Stimulated activated CD4-positive, alpha-beta T cell treated with anti-CD3 and anti-CD28 coated beads, Interleukin-15, amount 100 ng/mL, for 24 hours (primary cell): ENCODE data around the gene IL17D.
A peak's percentile ranks its signal among the peaks of the same experiment; 100 is the strongest.
"Not testable (repeated sequence)": the region's sequence is repeated elsewhere in the genome, so short reads cannot be mapped to it uniquely, and the experiment has no call there.

Source experiments
- DNase-seq: peaks from one replicate; pipeline ENCODE4 v3.0.0-alpha.2; 2020

The IL17D gene

GRCh38 chr13:20702915-20703779 lies at the start of gene IL17D:
Gene IL17D, plus strand, starts transcription at chr13:20703699. Its CDS starts 303 bp downstream, at chr13:20704002.
- peak; percentile 55 for DNase-seq

DNA sequence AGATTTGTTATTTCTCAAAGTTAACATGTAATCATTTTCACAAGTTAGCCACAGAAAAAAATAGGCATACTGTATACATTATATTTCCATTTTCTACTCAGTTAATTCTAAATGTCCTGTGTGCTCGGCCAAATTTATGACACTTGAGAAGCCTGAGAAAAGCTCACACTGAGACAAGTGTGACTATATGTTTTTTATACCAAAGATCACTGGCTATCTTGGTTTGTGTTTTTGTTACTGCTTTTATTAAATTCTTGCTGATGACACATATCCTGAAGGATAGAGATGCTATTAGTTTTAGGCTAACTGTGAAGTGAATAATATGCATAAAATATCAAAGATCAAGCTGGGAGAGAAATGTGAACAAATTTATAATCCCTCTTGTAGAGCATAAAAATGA lies 49.3 kb upstream of the IL17D start:
- no peak for DNase-seq

DNA sequence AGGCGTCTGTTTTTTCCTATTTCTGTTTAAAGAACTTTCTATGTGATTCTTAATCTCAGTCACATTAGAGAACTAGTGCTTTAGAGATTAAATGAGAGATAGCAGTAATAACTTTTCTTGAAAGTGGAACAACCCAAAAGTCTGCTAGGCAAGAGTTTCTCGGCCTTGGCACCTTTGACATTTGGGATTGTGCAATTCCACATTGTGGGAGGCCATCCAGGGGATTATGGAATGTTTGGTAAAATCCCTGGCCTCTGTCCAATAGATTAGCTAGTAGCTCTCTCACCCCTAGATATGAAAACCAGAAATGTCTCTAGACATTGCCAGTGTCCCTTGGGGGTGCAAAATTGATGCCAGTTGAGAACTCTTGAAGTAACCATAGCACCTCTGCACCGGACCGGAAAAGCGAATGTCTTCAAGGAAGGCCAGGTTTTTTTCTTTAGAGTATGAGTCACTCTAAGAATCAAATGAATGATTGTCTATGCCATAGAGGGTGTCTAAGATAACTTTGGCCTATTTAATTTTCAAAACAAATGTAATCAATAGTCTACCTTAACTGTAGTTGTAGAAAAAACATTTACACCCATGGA lies 45.0 kb upstream of the IL17D start:
- DNase-seq: no peak

DNA sequence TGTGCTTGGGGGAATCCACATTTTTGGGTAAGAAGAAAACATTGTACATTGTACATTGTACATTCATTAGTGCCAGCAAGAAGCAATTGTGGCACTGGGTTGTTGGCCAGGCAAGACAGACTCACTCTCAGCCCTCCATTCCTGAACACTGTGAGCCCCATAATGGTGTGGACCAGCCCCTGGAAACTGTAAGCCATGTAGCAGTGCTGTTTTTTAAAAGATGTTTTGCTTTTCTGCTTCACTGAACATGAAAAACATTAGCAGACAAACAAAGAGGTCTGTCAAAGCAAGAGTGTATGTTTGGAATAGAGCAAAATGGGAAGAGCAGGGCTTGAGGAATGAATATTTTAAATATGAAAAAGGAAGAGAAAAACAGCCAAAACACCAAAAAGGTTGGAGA lies 39.1 kb upstream of the IL17D start:
- DNase-seq: no peak

DNA sequence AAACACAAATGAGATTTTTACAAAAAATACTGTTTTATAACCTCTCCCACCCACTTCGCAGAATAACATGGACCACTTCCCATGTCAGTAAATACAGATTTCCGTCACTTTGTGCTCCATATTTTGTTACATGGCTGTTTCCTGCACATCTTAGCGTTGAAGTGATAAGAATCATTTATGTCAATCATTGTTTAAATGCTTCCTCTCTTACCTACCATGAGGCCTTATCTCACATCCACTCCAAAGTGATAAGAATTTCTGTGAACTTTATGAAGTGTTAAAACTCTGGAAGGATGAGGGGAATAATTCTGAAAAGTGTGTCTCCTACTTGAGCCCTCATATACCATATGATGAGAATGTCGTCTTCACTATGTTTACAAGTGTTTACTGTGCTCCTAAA lies 36.6 kb upstream of the IL17D start:
- no peak for DNase-seq

DNA sequence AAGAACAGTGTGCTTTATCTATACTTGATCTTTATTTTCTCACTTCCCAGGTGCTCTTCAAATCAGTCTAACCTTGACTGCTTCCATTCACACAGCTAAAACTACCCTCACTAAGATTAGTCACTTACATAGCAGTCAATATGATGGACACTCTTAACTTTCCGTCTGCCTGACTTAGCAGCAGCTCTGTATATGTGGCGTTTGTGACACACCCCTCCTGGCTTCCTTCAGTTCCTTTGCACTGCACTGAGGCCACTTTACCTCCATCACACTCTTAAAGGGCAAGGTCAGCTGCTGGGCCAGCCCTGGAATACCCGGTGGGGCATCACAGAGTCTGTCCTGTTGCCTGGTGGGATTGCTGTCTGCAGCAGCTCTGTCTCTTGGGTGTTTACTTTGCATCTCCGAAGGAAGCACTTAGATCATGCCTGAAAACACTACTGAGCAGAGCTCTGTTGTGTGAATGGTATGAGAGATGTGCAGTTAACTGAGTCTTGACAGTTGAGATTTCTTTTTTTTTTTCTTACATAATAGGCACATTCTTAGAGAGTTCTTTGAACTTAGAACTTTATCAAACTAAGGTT lies 35.6 kb upstream of the IL17D start:
- DNase-seq: no peak

GRCh38 chr13:20669162-20669561 lies 34.3 kb upstream of the IL17D start:
- no peak for DNase-seq

DNA sequence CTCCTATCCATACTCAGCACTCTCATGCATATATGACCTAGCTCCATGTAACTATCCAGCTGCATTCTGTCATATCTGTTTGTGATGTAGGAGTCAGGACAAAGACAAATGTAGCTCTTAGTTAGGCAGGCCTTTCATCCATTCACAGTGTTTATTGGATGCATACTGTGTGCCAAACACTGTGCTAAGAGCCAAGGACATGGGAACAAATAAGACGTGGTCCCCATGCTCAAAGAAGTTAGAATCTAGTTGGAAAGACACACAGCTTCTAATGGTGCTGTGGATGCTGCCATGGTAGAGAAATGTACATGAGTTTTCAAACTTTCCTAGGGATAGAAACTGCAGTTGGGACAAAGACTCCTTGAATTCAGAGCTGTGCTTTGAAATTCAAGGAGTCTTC lies 31.7 kb upstream of the IL17D start:
- DNase-seq: no peak

DNA sequence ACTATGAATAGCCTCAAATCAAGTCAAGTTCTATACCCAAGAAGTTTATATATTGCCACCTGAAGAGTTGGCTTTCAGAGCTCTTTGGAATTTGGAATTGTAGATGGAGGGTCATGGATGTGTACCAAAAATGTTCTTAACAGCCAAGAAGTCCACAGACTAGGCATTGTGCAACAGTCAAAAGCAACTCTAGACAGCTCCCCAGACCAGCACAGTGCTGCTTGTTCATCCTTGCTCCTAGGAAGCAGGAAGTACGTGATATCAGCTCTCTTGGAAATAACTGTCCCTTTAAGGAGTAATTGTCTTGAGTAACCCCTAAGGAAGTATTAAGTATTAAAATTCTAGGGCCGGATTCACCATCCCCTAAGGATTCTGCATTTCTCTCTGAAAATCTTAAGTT lies 30.7 kb upstream of the IL17D start:
- no peak for DNase-seq

GRCh38 chr13:20673715-20674114 lies 29.8 kb upstream of the IL17D start:
- no peak for DNase-seq

- no peak for DNase-seq
These were observed 27.3 kb upstream of the IL17D start for GRCh38 chr13:20676213-20676612.

- DNase-seq: not testable (repeated sequence)
These were observed 24.9 kb upstream of the IL17D start for GRCh38 chr13:20678606-20679005.

GRCh38 chr13:20679879-20680278 lies 23.6 kb upstream of the IL17D start:
- no peak for DNase-seq

DNA sequence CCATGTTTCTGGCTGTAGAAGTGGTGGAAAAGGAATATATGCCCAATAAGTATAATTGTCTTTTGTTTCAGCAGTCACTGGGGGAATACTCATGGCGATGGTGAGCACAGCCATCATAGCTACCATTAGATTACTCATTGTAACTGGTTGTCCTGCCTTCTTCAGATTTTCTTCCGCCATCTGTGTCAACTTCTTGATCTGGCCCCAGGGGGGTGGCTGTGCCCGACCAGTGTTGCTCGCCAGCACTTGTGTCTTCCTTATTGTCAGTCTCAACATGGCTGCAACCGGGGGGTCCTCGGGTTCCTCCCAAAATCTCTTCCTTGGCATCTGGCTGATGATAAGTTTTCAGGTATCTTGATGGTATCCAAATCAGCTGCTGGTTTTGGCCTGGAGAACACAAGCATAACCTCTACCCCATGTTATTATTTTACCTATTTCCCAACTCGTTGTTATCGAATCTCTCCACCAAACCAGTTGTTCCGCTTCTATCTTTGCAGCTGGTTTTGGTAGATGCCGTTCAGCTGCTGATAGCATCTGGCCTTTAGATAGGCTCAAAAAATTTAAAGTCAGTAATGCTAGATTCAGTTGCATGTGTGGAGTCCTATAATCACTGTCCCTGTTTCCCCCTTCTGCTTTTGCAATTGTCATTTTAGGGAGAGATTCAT lies 23.0 kb upstream of the IL17D start:
- no peak for DNase-seq

- not testable (repeated sequence) for DNase-seq
These were observed 22.0 kb upstream of the IL17D start for GRCh38 chr13:20681481-20681880.

GRCh38 chr13:20682061-20682460 lies 21.4 kb upstream of the IL17D start:
- DNase-seq: no peak

- DNase-seq: no peak
These were observed 19.5 kb upstream of the IL17D start for GRCh38 chr13:20684041-20684440.

- no peak for DNase-seq
These were observed 19.0 kb upstream of the IL17D start for GRCh38 chr13:20684546-20684945.

- no peak for DNase-seq
These were observed 18.4 kb upstream of the IL17D start for GRCh38 chr13:20685092-20685491.

GRCh38 chr13:20686167-20686566 lies 17.3 kb upstream of the IL17D start:
- no peak for DNase-seq

GRCh38 chr13:20686863-20687579 lies 16.5 kb upstream of the IL17D start:
- no peak for DNase-seq

- DNase-seq: no peak
These were observed 14.2 kb upstream of the IL17D start for GRCh38 chr13:20689291-20689690.

- DNase-seq: no peak
These were observed 11.9 kb upstream of the IL17D start for GRCh38 chr13:20691616-20692015.
